PC-9 (cell line): Measurements from ENCODE around the gene EPG5.

ENCODE experiments used
- EZH2 ChIP-seq: fragments of 200-600 bp; sonication (generic); IDR thresholded peaks from 2 replicates; pipeline ENCODE4 v1.8.0; 2017; ENCODE audit warnings: antibody characterized with exemption, low read depth
- TF ChIP-seq, protein P1 (sequence below): fragments of 200-600 bp; sonication (generic); conservative IDR thresholded peaks from 2 replicates; pipeline ENCODE4 v1.6.1; 2017; ENCODE audit warnings: mixed run types, antibody characterized with exemption, mild to moderate bottlenecking, moderate library complexity

DNA sequence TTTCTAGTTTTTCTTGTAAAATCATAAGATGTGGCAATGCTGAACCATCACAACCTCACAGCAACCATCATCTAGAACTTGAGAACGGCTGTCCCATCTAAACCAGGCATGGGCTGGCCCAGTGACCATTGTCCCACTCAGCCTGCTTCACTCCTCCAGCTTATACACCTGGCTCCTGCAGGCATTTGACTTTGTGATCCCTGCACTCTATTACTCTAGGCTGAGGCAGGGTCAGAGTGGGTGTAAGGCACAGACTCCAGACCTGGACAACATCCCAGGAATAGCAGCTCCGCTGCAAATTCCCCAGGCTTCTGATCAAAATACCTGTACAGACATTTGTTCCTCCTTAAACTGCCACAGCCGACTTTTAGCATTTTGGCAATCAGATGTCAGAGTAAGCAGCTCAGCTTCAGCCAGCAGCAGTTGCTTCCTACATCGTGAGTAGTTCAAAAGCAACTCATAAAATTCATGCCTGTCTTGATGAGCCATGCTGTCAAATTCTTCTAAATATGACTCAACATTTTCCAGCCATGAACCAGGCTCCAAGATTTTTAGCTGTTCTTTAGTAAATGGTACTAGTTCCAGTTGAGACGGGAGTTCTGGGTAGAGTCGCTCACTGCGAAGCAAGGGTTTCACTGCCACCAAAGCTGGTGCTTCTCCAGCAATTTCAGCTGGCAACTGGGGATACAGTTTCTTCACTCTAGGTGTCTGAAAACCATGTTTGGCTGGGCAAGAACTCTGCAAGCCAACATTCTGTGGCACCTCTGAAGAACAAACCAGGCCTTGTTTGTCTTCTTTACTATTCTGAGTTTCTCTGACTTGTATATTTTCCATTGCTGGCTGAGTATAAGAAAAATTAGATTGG, 12.8 kb downstream of the EPG5 start:
- TF ChIP-seq, protein P1, sequence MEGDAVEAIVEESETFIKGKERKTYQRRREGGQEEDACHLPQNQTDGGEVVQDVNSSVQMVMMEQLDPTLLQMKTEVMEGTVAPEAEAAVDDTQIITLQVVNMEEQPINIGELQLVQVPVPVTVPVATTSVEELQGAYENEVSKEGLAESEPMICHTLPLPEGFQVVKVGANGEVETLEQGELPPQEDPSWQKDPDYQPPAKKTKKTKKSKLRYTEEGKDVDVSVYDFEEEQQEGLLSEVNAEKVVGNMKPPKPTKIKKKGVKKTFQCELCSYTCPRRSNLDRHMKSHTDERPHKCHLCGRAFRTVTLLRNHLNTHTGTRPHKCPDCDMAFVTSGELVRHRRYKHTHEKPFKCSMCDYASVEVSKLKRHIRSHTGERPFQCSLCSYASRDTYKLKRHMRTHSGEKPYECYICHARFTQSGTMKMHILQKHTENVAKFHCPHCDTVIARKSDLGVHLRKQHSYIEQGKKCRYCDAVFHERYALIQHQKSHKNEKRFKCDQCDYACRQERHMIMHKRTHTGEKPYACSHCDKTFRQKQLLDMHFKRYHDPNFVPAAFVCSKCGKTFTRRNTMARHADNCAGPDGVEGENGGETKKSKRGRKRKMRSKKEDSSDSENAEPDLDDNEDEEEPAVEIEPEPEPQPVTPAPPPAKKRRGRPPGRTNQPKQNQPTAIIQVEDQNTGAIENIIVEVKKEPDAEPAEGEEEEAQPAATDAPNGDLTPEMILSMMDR = no peak
- no peak for TF ChIP-seq EZH2
